ENCODE measurements around the gene CCDC13.

DNA sequence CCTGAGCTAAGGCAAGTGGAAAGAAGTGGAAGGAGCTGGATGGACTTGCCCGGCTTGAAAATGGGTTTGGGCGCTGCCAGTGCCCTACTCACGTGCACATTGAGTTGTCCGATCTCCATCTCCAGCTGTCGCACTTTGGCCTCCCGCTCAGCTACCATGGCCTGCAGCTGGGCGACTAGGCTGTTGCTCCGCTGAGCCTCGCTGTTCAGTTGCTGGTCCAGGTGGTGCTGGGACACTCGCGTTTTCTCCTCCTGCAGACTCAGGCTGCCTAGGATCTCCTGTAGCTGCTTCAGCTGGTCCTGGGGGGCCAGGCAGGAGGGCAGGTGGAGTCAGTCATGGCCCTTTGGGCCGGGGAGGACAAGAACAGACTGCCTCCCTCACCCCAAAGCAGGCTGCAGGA lies 37.4 kb downstream of the CCDC13 start:
- TF ChIP-seq, protein P1, sequence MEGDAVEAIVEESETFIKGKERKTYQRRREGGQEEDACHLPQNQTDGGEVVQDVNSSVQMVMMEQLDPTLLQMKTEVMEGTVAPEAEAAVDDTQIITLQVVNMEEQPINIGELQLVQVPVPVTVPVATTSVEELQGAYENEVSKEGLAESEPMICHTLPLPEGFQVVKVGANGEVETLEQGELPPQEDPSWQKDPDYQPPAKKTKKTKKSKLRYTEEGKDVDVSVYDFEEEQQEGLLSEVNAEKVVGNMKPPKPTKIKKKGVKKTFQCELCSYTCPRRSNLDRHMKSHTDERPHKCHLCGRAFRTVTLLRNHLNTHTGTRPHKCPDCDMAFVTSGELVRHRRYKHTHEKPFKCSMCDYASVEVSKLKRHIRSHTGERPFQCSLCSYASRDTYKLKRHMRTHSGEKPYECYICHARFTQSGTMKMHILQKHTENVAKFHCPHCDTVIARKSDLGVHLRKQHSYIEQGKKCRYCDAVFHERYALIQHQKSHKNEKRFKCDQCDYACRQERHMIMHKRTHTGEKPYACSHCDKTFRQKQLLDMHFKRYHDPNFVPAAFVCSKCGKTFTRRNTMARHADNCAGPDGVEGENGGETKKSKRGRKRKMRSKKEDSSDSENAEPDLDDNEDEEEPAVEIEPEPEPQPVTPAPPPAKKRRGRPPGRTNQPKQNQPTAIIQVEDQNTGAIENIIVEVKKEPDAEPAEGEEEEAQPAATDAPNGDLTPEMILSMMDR (conservative IDR thresholded peaks at IDR 0.05; ENCODE audit: low read depth in 2 of 2) = no peak
- no peak for TF ChIP-seq EZH2 (IDR thresholded peaks at IDR 0.05; ENCODE audit: low read depth, unreplicated experiment)
- no peak for TF ChIP-seq JUNB (IDR thresholded peaks at IDR 0.05; ENCODE audit: unreplicated experiment)
- no peak for TF ChIP-seq EZH2phosphoT487 (IDR thresholded peaks at IDR 0.05; ENCODE audit: unreplicated experiment)
- TF ChIP-seq POLR2AphosphoS5 (IDR thresholded peaks at IDR 0.05; ENCODE audit: low read depth) = no peak
- no peak for TF ChIP-seq NANOG (IDR thresholded peaks at IDR 0.05; ENCODE audit: borderline replicate concordance)
- TF ChIP-seq, protein P2, sequence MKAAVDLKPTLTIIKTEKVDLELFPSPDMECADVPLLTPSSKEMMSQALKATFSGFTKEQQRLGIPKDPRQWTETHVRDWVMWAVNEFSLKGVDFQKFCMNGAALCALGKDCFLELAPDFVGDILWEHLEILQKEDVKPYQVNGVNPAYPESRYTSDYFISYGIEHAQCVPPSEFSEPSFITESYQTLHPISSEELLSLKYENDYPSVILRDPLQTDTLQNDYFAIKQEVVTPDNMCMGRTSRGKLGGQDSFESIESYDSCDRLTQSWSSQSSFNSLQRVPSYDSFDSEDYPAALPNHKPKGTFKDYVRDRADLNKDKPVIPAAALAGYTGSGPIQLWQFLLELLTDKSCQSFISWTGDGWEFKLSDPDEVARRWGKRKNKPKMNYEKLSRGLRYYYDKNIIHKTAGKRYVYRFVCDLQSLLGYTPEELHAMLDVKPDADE (IDR thresholded peaks at IDR 0.05) = no peak
- no peak for TF ChIP-seq ZNF114 (CRISPR knock-in tag; IDR thresholded peaks at IDR 0.05)
- TF ChIP-seq, protein P3, sequence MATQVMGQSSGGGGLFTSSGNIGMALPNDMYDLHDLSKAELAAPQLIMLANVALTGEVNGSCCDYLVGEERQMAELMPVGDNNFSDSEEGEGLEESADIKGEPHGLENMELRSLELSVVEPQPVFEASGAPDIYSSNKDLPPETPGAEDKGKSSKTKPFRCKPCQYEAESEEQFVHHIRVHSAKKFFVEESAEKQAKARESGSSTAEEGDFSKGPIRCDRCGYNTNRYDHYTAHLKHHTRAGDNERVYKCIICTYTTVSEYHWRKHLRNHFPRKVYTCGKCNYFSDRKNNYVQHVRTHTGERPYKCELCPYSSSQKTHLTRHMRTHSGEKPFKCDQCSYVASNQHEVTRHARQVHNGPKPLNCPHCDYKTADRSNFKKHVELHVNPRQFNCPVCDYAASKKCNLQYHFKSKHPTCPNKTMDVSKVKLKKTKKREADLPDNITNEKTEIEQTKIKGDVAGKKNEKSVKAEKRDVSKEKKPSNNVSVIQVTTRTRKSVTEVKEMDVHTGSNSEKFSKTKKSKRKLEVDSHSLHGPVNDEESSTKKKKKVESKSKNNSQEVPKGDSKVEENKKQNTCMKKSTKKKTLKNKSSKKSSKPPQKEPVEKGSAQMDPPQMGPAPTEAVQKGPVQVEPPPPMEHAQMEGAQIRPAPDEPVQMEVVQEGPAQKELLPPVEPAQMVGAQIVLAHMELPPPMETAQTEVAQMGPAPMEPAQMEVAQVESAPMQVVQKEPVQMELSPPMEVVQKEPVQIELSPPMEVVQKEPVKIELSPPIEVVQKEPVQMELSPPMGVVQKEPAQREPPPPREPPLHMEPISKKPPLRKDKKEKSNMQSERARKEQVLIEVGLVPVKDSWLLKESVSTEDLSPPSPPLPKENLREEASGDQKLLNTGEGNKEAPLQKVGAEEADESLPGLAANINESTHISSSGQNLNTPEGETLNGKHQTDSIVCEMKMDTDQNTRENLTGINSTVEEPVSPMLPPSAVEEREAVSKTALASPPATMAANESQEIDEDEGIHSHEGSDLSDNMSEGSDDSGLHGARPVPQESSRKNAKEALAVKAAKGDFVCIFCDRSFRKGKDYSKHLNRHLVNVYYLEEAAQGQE (IDR thresholded peaks at IDR 0.05; ENCODE audit: unreplicated experiment) = no peak
